ENCODE measurements around the gene VAV3. TPM values are rescaled to one million over a fixed set of nuclear protein-coding genes. Genes with fewer than 3 reads are reported as not detected.

Gene VAV3
- total RNA-seq, 1 experiment from 2014 or later: 10.0 TPM

GRCh38 chr1:107551456-107551855, 413.5 kb downstream of the VAV3 start:
- H3K9me3 Mint-ChIP-seq: 0 out of 2 replicates have a peak, but pooled peaks cover 5% of the 10 kb centered on the region
- DNase-seq (ENCODE audit: low spot score): no peak

GRCh38 chr1:107550358-107550757, 414.6 kb downstream of the VAV3 start:
- H3K4me1 Mint-ChIP-seq: no peaks in the 10 kb centered on the region
- H3K4me3 Mint-ChIP-seq: no peak overlapping the region
- TF ChIP-seq RORB (CRISPR knock-in tag; IDR thresholded peaks at IDR 0.05) (no peak), MAX (CRISPR knock-in tag; IDR thresholded peaks at IDR 0.05) (no peak), ZNF425 (CRISPR knock-in tag; conservative IDR thresholded peaks at IDR 0.05) (no peak), MLX (CRISPR knock-in tag; IDR thresholded peaks at IDR 0.05) (no peak), TEAD4 (CRISPR knock-in tag; IDR thresholded peaks at IDR 0.05) (no peak), IRF2 (CRISPR knock-in tag; IDR thresholded peaks at IDR 0.05; ENCODE audit: borderline replicate concordance, low read depth) (no peak), SMAD3 (CRISPR knock-in tag; IDR thresholded peaks at IDR 0.05; ENCODE audit: borderline replicate concordance) (no peak), ZNF396 (CRISPR knock-in tag; IDR thresholded peaks at IDR 0.05; ENCODE audit: borderline replicate concordance) (no peak), GABPB1 (CRISPR knock-in tag; IDR thresholded peaks at IDR 0.05) (no peak), OVOL2 (CRISPR knock-in tag; IDR thresholded peaks at IDR 0.05; ENCODE audit: borderline replicate concordance) (no peak), ZBTB21 (CRISPR knock-in tag; IDR thresholded peaks at IDR 0.05; ENCODE audit: borderline replicate concordance) (no peak), TP53 (CRISPR knock-in tag; IDR thresholded peaks at IDR 0.05) (no peak), IRF1 (CRISPR knock-in tag; IDR thresholded peaks at IDR 0.05) (no peak), PREB (CRISPR knock-in tag; IDR thresholded peaks at IDR 0.05; ENCODE audit: borderline replicate concordance) (no peak), ATF1 (CRISPR knock-in tag; IDR thresholded peaks at IDR 0.05) (no peak), CREB1 (CRISPR knock-in tag; IDR thresholded peaks at IDR 0.05) (no peak)
- H3K27ac Mint-ChIP-seq: no peak overlapping the region
- H3K36me3 Mint-ChIP-seq: no peaks in the 10 kb centered on the region
- DNase-seq (ENCODE audit: low spot score) (no peak), ATAC-seq (no peak)
- 0 out of 2 replicates have a peak, but pooled peaks cover 5% of the 10 kb centered on the region for H3K9me3 Mint-ChIP-seq
- POLR2A ChIA-PET: no interaction called here
- H3K27me3 Mint-ChIP-seq (ENCODE audit: low read depth): no peaks in the 10 kb centered on the region
- CTCF ChIA-PET: no interaction called here

More at GRCh38 chr1:107551456-107551855, 413.5 kb downstream of the VAV3 start:
- H3K4me1 Mint-ChIP-seq: no peaks in the 10 kb centered on the region
- no peaks in the 10 kb centered on the region for H3K36me3 Mint-ChIP-seq
- CTCF ChIA-PET: no interaction called here
- no peak for ATAC-seq
- no peaks in the 10 kb centered on the region for H3K27me3 Mint-ChIP-seq (ENCODE audit: low read depth)
- TF ChIP-seq E2F4 (CRISPR knock-in tag; IDR thresholded peaks at IDR 0.05; ENCODE audit: borderline replicate concordance, low read depth) (no peak), JAZF1 (CRISPR knock-in tag; IDR thresholded peaks at IDR 0.05) (no peak)
- no peak overlapping the region for H3K4me3 Mint-ChIP-seq
- H3K27ac Mint-ChIP-seq: no peak overlapping the region
- POLR2A ChIA-PET: no interaction called here

Measured in WTC11 (cell line).